Dendritic cell treated with granulocyte-macrophage colony-stimulating factor and Interleukin-4, amounts not matched to agents 40 ng/mL and 50 ng/mL, for 4 days (primary cell): ENCODE data around the gene NUMBL.

ENCODE experiments used
- H3K27ac Mint-ChIP-seq: one replicate; pipeline ENCODE4 v1.8.0; 2022; ENCODE audit warnings: mild to moderate bottlenecking, mixed read lengths
- H3K27me3 Mint-ChIP-seq: one replicate; pipeline ENCODE4 v1.8.0; 2022; ENCODE audit warnings: mild to moderate bottlenecking, mixed read lengths
- H3K36me3 Mint-ChIP-seq: one replicate; pipeline ENCODE4 v1.8.0; 2022; ENCODE audit warnings: low read depth, mixed read lengths
- H3K4me1 Mint-ChIP-seq: one replicate; pipeline ENCODE4 v1.8.0; 2022; ENCODE audit warnings: low read depth, mixed read lengths
- H3K4me3 Mint-ChIP-seq: one replicate; pipeline ENCODE4 v1.8.0; 2022; ENCODE audit warnings: mild to moderate bottlenecking, moderate library complexity, mixed read lengths
- H3K9me3 Mint-ChIP-seq: one replicate; pipeline ENCODE4 v1.8.0; 2022; ENCODE audit warnings: mixed read lengths
- intact Hi-C: fragments of 100-400 bp; cut with micrococcal nuclease; formaldehyde crosslinking; loops from one replicate; pipeline ENCODE4 v1.15.0; 2022

The NUMBL gene

DNA sequence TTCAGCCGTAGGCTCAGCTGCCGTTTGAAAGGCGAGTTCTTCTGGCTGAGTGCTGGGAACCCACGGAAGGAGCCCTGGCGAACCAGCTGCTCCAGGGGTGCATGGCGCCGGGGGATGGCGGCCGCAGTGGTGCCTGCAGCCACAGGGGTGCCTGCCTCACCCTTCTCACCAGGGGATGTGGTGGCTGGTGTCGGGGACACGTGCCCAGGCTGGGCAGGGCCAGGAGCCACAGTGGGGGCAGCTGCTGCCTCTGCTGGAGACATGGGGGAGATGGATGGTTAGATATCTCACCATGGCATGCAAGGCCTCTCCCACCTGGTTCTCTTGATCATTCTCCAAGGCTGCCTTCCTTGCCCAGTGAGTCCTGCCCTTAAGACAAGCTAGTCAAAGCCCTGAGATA lies 17.1 kb downstream of the NUMBL start:
- peaks cover 28% of the 10 kb centered on the region for H3K36me3 Mint-ChIP-seq
- no peaks in the 10 kb centered on the region for H3K4me1 Mint-ChIP-seq
- H3K27me3 Mint-ChIP-seq: no peaks in the 10 kb centered on the region
- no peak overlapping the region for H3K4me3 Mint-ChIP-seq
- no peak overlapping the region for H3K27ac Mint-ChIP-seq
- intact Hi-C loops: no loop called here
- H3K9me3 Mint-ChIP-seq: no peaks in the 10 kb centered on the region

DNA sequence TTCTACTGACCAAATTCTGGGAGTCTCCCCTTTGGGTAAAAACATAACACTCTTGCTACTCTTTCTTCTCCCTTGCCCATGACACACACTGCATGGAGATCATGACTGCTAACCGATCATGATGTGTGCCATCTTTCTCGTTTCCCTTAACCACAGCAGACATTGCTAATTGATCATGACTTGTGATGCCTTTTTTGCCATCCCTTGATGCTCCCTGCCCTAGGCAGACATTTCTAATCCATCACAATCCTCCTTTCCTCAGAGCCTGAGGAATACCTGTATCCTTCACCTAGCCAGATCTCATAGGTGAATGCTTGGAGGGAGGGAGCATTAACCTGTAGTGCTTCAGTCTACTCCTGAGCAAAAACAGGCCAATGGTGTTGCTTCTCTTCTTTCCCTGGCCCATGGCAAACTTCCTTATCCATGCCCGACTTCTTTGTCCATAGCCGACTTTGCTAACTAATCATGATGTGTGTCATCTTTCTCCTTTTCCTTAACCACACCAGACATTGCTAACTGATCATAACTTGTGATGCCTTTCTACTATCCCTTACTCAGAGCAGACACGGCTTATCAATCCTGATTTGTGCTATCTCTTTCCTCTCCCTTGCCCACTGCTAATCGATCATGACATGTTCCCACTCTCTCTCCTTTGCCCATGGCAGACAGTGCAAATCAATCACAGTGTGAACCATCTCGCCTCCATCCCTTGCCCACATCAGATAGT lies 17.7 kb downstream of the NUMBL start:
- no peak overlapping the region for H3K27ac Mint-ChIP-seq
- intact Hi-C loops: no loop called here

DNA sequence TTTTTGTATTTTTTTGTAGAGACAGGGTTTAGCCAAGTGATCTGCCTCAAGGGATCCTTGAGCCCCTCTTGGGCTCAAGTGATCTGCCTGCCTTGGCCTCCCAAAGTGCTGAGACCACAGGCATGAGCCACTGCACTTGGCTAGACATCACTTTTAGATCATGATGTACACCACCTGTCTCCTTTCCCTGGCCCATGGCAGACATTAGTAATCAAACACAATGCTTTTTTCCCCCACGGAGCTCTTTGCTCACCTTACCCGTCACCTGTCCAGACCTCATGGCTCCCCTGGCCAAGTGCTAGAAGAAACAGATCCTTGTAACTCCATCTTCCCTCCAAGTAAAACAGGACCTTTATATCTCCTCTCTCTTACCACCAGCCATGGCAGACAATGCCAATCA lies 18.4 kb downstream of the NUMBL start:
- Mint-ChIP-seq H3K4me1 (no peaks in the 10 kb centered on the region), H3K27ac (no peak overlapping the region), H3K36me3 (peaks cover 24% of the 10 kb centered on the region), H3K27me3 (no peaks in the 10 kb centered on the region), H3K4me3 (no peak overlapping the region), H3K9me3 (no peaks in the 10 kb centered on the region)
- intact Hi-C loops: no loop called here

More for the DNA sequence above, 17.7 kb downstream of the NUMBL start:
- no peaks in the 10 kb centered on the region for H3K4me1 Mint-ChIP-seq
- no peaks in the 10 kb centered on the region for H3K27me3 Mint-ChIP-seq
- no peak overlapping the region for H3K4me3 Mint-ChIP-seq
- no peaks in the 10 kb centered on the region for H3K9me3 Mint-ChIP-seq
- H3K36me3 Mint-ChIP-seq: peaks cover 24% of the 10 kb centered on the region

GRCh38 chr19:40671404-40671803 lies 19.0 kb downstream of the NUMBL start:
- no peaks in the 10 kb centered on the region for H3K4me1 Mint-ChIP-seq
- intact Hi-C loops: no loop called here

GRCh38 chr19:40668991-40669614 lies 21.3 kb downstream of the NUMBL start:
- Mint-ChIP-seq H3K36me3 (peaks cover 14% of the 10 kb centered on the region), H3K4me1 (peaks cover under 1% of the 10 kb centered on the region), H3K4me3 (no peak overlapping the region), H3K27ac (no peak overlapping the region), H3K9me3 (no peaks in the 10 kb centered on the region), H3K27me3 (no peaks in the 10 kb centered on the region)
- intact Hi-C loops: no loop called here

More at GRCh38 chr19:40671404-40671803, 19.0 kb downstream of the NUMBL start:
- no peak overlapping the region for H3K27ac Mint-ChIP-seq
- no peaks in the 10 kb centered on the region for H3K9me3 Mint-ChIP-seq
- no peak overlapping the region for H3K4me3 Mint-ChIP-seq
- H3K36me3 Mint-ChIP-seq: peaks cover 24% of the 10 kb centered on the region
- no peaks in the 10 kb centered on the region for H3K27me3 Mint-ChIP-seq

GRCh38 chr19:40667602-40668001 lies 22.8 kb downstream of the NUMBL start:
- Mint-ChIP-seq H3K9me3 (no peaks in the 10 kb centered on the region), H3K27ac (no peak overlapping the region), H3K4me1 (peaks cover 15% of the 10 kb centered on the region), H3K4me3 (no peak overlapping the region), H3K36me3 (peaks cover 14% of the 10 kb centered on the region), H3K27me3 (peaks cover 2% of the 10 kb centered on the region)
- intact Hi-C loops: no loop called here

GRCh38 chr19:40666803-40667438 lies 23.5 kb downstream of the NUMBL start:
- H3K27ac Mint-ChIP-seq: no peak overlapping the region
- peaks cover 14% of the 10 kb centered on the region for H3K36me3 Mint-ChIP-seq
- intact Hi-C loops: no loop called here
- H3K4me3 Mint-ChIP-seq: no peak overlapping the region
- H3K9me3 Mint-ChIP-seq: no peaks in the 10 kb centered on the region
- peaks cover 21% of the 10 kb centered on the region for H3K4me1 Mint-ChIP-seq
- peaks cover 2% of the 10 kb centered on the region for H3K27me3 Mint-ChIP-seq

- Mint-ChIP-seq H3K27ac (peak overlapping the region; percentile 79), H3K9me3 (no peaks in the 10 kb centered on the region), H3K4me1 (peaks cover 21% of the 10 kb centered on the region), H3K4me3 (peak overlapping the region; percentile 81), H3K27me3 (peaks cover 6% of the 10 kb centered on the region), H3K36me3 (peaks cover 14% of the 10 kb centered on the region)
- intact Hi-C loops: loop anchor here (2.0 to 5.0 kb wide), 4 partner anchors 27 to 481 kb away; partner anchors contain the start of gene NUMBL
These were observed 26.5 kb downstream of the NUMBL start for GRCh38 chr19:40663695-40664692.

DNA sequence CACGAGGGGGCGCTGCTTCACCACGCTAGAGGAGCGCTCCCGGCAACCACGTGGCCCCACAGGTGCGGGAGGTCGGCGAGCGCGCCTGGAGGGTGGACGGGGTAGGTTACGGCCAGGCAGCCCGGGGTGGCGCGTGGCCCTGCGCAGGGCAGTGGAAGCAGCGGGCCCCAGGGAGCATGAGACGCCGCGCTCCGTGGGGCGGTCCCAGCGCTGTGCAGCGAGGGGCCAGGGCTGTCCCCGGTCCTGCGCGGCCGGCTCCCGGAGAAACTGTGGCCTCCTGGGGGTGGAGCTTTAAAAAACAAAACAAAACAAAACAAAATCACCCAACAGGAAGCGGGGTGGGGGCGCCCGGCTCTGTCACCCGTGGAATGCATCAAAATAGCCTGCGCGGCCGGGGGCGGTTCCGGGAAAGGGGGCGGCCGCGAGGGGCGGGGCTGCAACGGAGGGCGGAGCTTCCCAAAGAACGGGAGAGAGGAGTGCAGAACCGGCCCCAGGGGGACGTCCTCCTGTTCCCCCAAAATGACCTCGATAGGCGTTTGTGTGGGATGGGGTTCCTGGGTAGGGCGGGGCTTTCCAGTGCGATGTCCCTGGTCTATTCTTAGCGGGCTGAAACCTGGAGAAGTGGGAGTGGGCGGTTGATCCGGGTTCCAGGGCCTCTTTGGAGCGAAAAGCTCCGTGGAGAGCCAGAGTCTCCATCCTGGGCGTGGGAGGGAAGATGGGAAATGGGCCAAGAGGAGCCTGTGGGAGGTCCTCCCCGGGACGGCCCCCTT lies 27.3 kb downstream of the NUMBL start:
- H3K4me3 Mint-ChIP-seq: peak overlapping the region; percentile 81
- H3K36me3 Mint-ChIP-seq: peaks cover 14% of the 10 kb centered on the region
- intact Hi-C loops: loop anchor here (2.0 to 5.0 kb wide), 4 partner anchors 28 to 482 kb away; partner anchors contain the start of gene NUMBL
- H3K4me1 Mint-ChIP-seq: peaks cover 21% of the 10 kb centered on the region
- peak overlapping the region; percentile 79 for H3K27ac Mint-ChIP-seq
- H3K9me3 Mint-ChIP-seq: no peaks in the 10 kb centered on the region
- peaks cover 6% of the 10 kb centered on the region for H3K27me3 Mint-ChIP-seq

GRCh38 chr19:40661616-40662015 lies 28.8 kb downstream of the NUMBL start:
- Mint-ChIP-seq H3K9me3 (no peaks in the 10 kb centered on the region), H3K27ac (no peak overlapping the region), H3K27me3 (peaks cover 9% of the 10 kb centered on the region), H3K4me3 (no peak overlapping the region), H3K36me3 (peaks cover under 1% of the 10 kb centered on the region), H3K4me1 (peaks cover 21% of the 10 kb centered on the region)
- intact Hi-C loops: loop anchor here (2.0 to 5.0 kb wide), 4 partner anchors 29 to 483 kb away; partner anchors contain the start of gene NUMBL

- Mint-ChIP-seq H3K27me3 (peaks cover 11% of the 10 kb centered on the region), H3K9me3 (no peaks in the 10 kb centered on the region), H3K27ac (no peak overlapping the region), H3K4me1 (peaks cover 21% of the 10 kb centered on the region), H3K4me3 (no peak overlapping the region), H3K36me3 (no peaks in the 10 kb centered on the region)
- intact Hi-C loops: no loop called here
These were observed 30.9 kb downstream of the NUMBL start for GRCh38 chr19:40659566-40659965.

DNA sequence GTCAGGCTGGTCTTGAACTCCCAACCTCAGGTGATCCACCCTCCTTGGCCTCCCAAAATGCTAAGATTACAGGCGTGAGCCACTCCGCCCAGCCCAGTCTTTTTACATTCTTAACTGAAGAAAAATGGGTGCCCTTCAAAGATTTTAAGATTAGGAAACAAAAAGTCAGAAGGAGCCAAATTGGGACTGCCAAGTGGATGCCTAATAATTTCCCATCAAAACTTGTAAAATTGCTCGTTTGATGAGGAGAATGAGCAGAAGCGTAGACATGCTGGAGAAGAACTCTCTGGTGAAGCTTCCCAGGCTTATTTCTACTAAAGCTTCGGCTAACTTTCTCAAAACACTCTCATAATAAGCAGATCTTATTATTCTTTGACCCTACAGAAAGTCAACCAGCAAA lies 31.3 kb downstream of the NUMBL start:
- Mint-ChIP-seq H3K27ac (no peak overlapping the region), H3K4me1 (peaks cover 21% of the 10 kb centered on the region), H3K27me3 (peaks cover 11% of the 10 kb centered on the region), H3K36me3 (no peaks in the 10 kb centered on the region), H3K4me3 (no peak overlapping the region), H3K9me3 (no peaks in the 10 kb centered on the region)
- intact Hi-C loops: no loop called here

GRCh38 chr19:40658031-40658430 lies 32.4 kb downstream of the NUMBL start:
- H3K4me3 Mint-ChIP-seq: no peak overlapping the region
- no peaks in the 10 kb centered on the region for H3K36me3 Mint-ChIP-seq
- H3K27me3 Mint-ChIP-seq: peaks cover 9% of the 10 kb centered on the region
- H3K9me3 Mint-ChIP-seq: no peaks in the 10 kb centered on the region
- no peak overlapping the region for H3K27ac Mint-ChIP-seq
- intact Hi-C loops: no loop called here
- H3K4me1 Mint-ChIP-seq: peaks cover 10% of the 10 kb centered on the region
